ENCODE data around the gene FTO.

- TF ChIP-seq EZH2 (IDR thresholded peaks at IDR 0.05), result no peak
- no peak for TF ChIP-seq POLR2AphosphoS5 (IDR thresholded peaks at IDR 0.05; ENCODE audit: borderline replicate concordance, low read depth, low read length)
These were observed 263.0 kb downstream of the FTO start for GRCh38 chr16:53966821-53967571.

Measured in SK-N-MC (cell line).